K562 (cell line): ENCODE measurements around the gene NKD1. TPM values are rescaled to one million over a fixed set of nuclear protein-coding genes. Genes with fewer than 3 reads are reported as not detected.

Experiments used
- ATAC-seq: fragments of 200-7000 bp; cut with Tn5 transposase; 3 replicates; pipeline ENCODE4 v1.9.1; 2020; ENCODE audit warnings: moderate library complexity
- BruUV-seq: library from RNA; stranded (reverse); fragments of 400-500 nt; replicated peaks from 2 replicates; lab custom pipeline; 2021; lab: Mats Ljungman, UMichigan
- CTCF ChIA-PET: fragments of 300-600 bp; formaldehyde crosslinking; extraction: SDS; loops from one replicate; lab custom pipeline; 2021; ENCODE audit warnings: low intra/inter-chr PET ratio; lab: Yijun Ruan, JAX
- POLR2A ChIA-PET: fragments of 300-600, 350-650 bp; sonication (Branson Sonifier 250); formaldehyde crosslinking; extraction: SDS; loops from one replicate; lab custom pipeline; 2021; ENCODE audit warnings: antibody characterized with exemption, inconsistent platforms; lab: Yijun Ruan, JAX
- DNase-seq, 4 experiments: peaks; one replicate each; pipeline versions ENCODE4 v3.0.0 to v3.0.0-alpha.2; 2011 to 2018; ENCODE audit warnings: low spot score in 3 of 4, mixed read lengths in 3 of 4; ENCODE audit errors: extremely low read depth in 1 of 4
- FAIRE-seq: peaks from 2 replicates; lab custom pipeline; 2011; peaks lifted over from hg19 to GRCh38; lab: Jason Lieb, UNC
- H2AFZ ChIP-seq: 2 replicates; pipeline ENCODE4 v1.6.0; 2011; ENCODE audit warnings: low read depth, low read length, control low read depth, inconsistent platforms
- H3K27ac ChIP-seq: fragments of 200-600 bp; 3 replicates; pipeline ENCODE4 v1.8.0; 2011; ENCODE audit warnings: low read depth, mild to moderate bottlenecking, control low read depth, inconsistent platforms, low read length, moderate library complexity, mixed read lengths; ENCODE audit errors: extremely low read depth
- H3K27me3 ChIP-seq, 2 experiments: fragments of 300-600 bp in 1 of 2; 2 replicates in 1 of 2; 3 replicates in 1 of 2; pipeline versions ENCODE4 v1.6.0 to v1.8.0; 2011; ENCODE audit warnings: inconsistent platforms in 2 of 2, low read length in 2 of 2, mild to moderate bottlenecking in 1 of 2, mixed read lengths in 1 of 2, moderate library complexity in 1 of 2; ENCODE audit not compliant: control insufficient read depth in 2 of 2, insufficient read depth in 2 of 2
- H3K36me3 ChIP-seq: fragments of 300-600 bp; 3 replicates; pipeline ENCODE4 v1.8.0; 2011; ENCODE audit warnings: mild to moderate bottlenecking, low read length, inconsistent platforms; ENCODE audit not compliant: control insufficient read depth, insufficient read depth
- H3K4me1 ChIP-seq, 2 experiments: fragments of 200-600 bp in 1 of 2; replicated peaks in 1 of 2; 2 replicates in 1 of 2; 3 replicates in 1 of 2; pipeline versions ENCODE4 v1.5.1 to v1.8.0; 2011; ENCODE audit warnings: inconsistent platforms in 2 of 2, low read length in 2 of 2, mild to moderate bottlenecking in 1 of 2, mixed read lengths in 1 of 2, moderate library complexity in 1 of 2; ENCODE audit not compliant: control insufficient read depth in 2 of 2, insufficient read depth in 2 of 2
- H3K4me2 ChIP-seq: 2 replicates; pipeline ENCODE4 v1.6.1; 2011; ENCODE audit warnings: low read length, control low read depth, inconsistent platforms, mixed read lengths; ENCODE audit not compliant: insufficient read depth
- H3K4me3 ChIP-seq: fragments of 200-600 bp; sonication (generic), shearing (Covaris generic); 2 replicates; pipeline ENCODE4 v1.5.1; 2016; ENCODE audit warnings: control low read depth, inconsistent platforms
- H3K79me2 ChIP-seq: fragments of 200-600 bp; 3 replicates; pipeline ENCODE4 v1.8.0; 2011; ENCODE audit warnings: low read length, inconsistent platforms; ENCODE audit not compliant: control insufficient read depth, insufficient read depth
- H3K9ac ChIP-seq, 2 experiments: 2 replicates each; pipeline versions ENCODE4 v1.6.0 to v1.6.1; 2011; ENCODE audit warnings: low read depth in 2 of 2, low read length in 2 of 2, control low read depth in 1 of 2, inconsistent platforms in 1 of 2, mild to moderate bottlenecking in 1 of 2, mixed read lengths in 1 of 2; ENCODE audit not compliant: insufficient read depth in 1 of 2
- H3K9me1 ChIP-seq: one replicate; pipeline ENCODE4 v1.6.0; 2011; ENCODE audit warnings: inconsistent platforms, mild to moderate bottlenecking, low read length, moderate library complexity; ENCODE audit not compliant: control insufficient read depth, insufficient read depth
- H3K9me3 ChIP-seq: replicated peaks from 2 replicates; pipeline ENCODE4 v1.5.1; 2011; ENCODE audit warnings: low read depth, low read length, inconsistent platforms; ENCODE audit not compliant: control insufficient read depth, insufficient read depth
- H4K20me1 ChIP-seq: replicated peaks from 2 replicates; pipeline ENCODE4 v1.6.1; 2011; ENCODE audit warnings: low read length, inconsistent platforms, mixed read lengths; ENCODE audit not compliant: control insufficient read depth, insufficient read depth
- FIP1L1 ChIP-seq: fragments of 200-400 bp; formaldehyde crosslinking; IDR thresholded peaks from 2 replicates; pipeline ENCODE4 v1.6.1; 2018; ENCODE audit warnings: mild to moderate bottlenecking, low read depth, low read length; ENCODE audit not compliant: poor library complexity, severe bottlenecking
- NFYB ChIP-seq: IDR thresholded peaks from 2 replicates; pipeline ENCODE4 v1.6.1; 2011; ENCODE audit warnings: mild to moderate bottlenecking, moderate library complexity; ENCODE audit not compliant: insufficient read length; ENCODE audit errors: extremely low read depth
- SRF ChIP-seq, 2 experiments: fragments of 250-450, 450-650 bp in 1 of 2; sonication (Bioruptor Pico) in 1 of 2; sonication (generic) in 1 of 2; formaldehyde crosslinking; IDR thresholded peaks; 2 replicates each; pipeline versions ENCODE4 v1.5.0 to v1.5.1; 2020 to 2022; ENCODE audit warnings: mild to moderate bottlenecking in 1 of 2, missing genetic modification reagents in 1 of 2
- TAF1 ChIP-seq: IDR thresholded peaks from 2 replicates; pipeline ENCODE4 v1.6.1; 2011; ENCODE audit warnings: mild to moderate bottlenecking, low read length, moderate library complexity; ENCODE audit not compliant: insufficient read depth, control insufficient read depth, severe bottlenecking; ENCODE audit errors: extremely low read depth
- WGBS: fragments of 100-300 bp; shearing (Covaris generic); methylation state at CpG from one replicate; pipeline ENCODE4 v1.1.6; 2016; ENCODE audit warnings: low coverage, mixed read lengths; ENCODE audit not compliant: insufficient coverage; ENCODE audit errors: missing lambda C conversion rate; 5-methylcytosine and 5-hydroxymethylcytosine counted together
- in situ Hi-C: fragments of 300-500 bp; cut with MboI; formaldehyde crosslinking; loops from 4 replicates; pipeline ENCODE4 v1.15.0; 2018; ENCODE audit warnings: inconsistent platforms, mixed read lengths
- intact Hi-C: fragments of 100-400 bp; cut with micrococcal nuclease; formaldehyde crosslinking; loops from 2 replicates; pipeline ENCODE4 v1.14.2; 2022
- polyA plus RNA-seq, 8 experiments: library from polyadenylated mRNA; depleted of rRNA in 4 of 8; stranded (reverse) in 5 of 8; unstranded in 3 of 8; fragments of >200 nt; fragmentation: Nextera tagmentation in 2 of 8; fragmentation: Illumina TruSeq in 1 of 8; extraction: Ambion mirVana in 2 of 8; extraction: Trizol in 1 of 8; gene quantifications; 2 replicates each; pipeline versions ENCODE4 v1.2.1 to v1.2.3, GENCODE V29; 2011 to 2014; ENCODE audit warnings: inconsistent platforms in 1 of 8, missing spikeins in 1 of 8
- total RNA-seq, 7 experiments: library from RNA; depleted of rRNA in 6 of 7; stranded (reverse); fragments of >200 nt in 6 of 7; fragmentation: Illumina TruSeq in 2 of 7; extraction: Trizol in 2 of 7; gene quantifications; 2 replicates each; pipeline versions ENCODE4 v1.2.1 to v1.2.3, GENCODE V29; 2011 to 2021; ENCODE audit warnings: low replicate concordance in 1 of 7
- TF ChIP-seq, protein P1 (sequence below): sonication (generic); formaldehyde crosslinking; IDR thresholded peaks from 2 replicates; pipeline ENCODE4 v1.8.0; 2022; ENCODE audit warnings: mild to moderate bottlenecking, missing genetic modification reagents, borderline replicate concordance

NKD1 gene
- total and polyA plus RNA-seq, 9 of the 15 experiments (the other 6 are each of a cell fraction or from before 2014, with no cell fraction given): under 0.01 to 0.24 (median 0.04) TPM; not detected in 2

DNA sequence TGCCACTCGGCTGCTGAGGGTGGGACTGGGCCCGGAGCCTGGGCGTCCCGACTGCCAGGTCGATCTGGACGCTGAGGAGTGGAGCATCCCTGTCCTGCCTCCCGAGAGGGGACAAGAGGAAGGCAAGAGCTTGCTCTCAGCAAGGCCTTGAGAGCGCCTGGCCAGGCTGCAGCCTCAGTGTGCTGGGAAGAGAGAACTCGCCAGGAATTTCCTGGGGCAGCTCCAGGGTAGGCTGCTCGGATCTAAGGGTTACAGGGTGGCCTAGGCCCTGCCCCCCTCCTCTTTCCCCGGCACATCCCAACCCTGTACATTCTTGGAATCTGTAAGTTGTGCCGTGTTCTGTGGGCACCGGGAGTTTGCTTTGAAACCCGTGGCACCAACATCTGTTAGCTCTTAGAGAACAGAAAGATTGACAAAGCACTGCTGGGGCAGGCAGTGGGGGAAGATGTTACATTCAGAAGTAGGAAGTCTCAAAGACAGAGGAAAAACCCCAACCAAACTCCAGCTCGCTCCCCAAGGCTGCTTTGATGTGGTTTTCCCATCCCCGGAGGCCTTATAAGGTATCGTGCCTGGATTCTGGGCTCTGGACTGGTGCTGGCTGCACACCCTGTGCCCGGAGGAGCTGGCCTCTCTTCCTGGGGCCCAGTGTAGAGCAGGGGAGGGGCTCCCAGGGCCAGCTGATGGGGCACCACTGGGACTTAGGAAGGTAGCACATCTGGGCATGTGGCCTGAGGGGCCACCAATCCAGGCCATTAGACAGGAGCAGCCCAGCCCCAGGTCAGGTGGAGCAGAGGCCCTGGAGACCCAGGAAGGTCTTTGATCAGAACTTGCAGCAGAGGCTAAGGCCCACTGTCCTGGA is 55.2 kb downstream of the NKD1 start:
- Histone ChIP-seq H3K9ac (no peak overlapping the region), H3K4me3 (no peak overlapping the region), H4K20me1 (0 out of 2 replicates have a peak, but pooled peaks cover 5% of the 10 kb centered on the region), H3K36me3 (no peaks in the 10 kb centered on the region), H3K9me3 (no peaks in the 10 kb centered on the region), H3K9me1 (no peaks in the 10 kb centered on the region), H3K4me2 (no peak overlapping the region), H3K27ac (no peak overlapping the region), H3K27me3 (peaks cover 19 to 81% of the 10 kb centered on the region in 2 experiments), H3K4me1 (no peaks in the 10 kb centered on the region; a peak in 1 of 5 replicates), H3K79me2 (no peaks in the 10 kb centered on the region), H2AFZ (no peak overlapping the region)
- no TSS peak for BruUV-seq
- TF ChIP-seq TAF1 (no peak), FIP1L1 (no peak), NFYB (no peak), SRF (CRISPR knock-in tag; IDR thresholded peaks at IDR 0.05) (no peak)
- TF ChIP-seq, protein P1, sequence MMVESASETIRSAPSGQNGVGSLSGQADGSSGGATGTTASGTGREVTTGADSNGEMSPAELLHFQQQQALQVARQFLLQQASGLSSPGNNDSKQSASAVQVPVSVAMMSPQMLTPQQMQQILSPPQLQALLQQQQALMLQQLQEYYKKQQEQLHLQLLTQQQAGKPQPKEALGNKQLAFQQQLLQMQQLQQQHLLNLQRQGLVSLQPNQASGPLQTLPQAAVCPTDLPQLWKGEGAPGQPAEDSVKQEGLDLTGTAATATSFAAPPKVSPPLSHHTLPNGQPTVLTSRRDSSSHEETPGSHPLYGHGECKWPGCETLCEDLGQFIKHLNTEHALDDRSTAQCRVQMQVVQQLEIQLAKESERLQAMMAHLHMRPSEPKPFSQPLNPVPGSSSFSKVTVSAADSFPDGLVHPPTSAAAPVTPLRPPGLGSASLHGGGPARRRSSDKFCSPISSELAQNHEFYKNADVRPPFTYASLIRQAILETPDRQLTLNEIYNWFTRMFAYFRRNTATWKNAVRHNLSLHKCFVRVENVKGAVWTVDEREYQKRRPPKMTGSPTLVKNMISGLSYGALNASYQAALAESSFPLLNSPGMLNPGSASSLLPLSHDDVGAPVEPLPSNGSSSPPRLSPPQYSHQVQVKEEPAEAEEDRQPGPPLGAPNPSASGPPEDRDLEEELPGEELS (CRISPR knock-in tag): no peak
- FAIRE-seq: no peak
- in situ Hi-C loops: no loop called here
- DNase-seq: no peak
- 0% methylated on average over 18 of the region's 18 CpGs for WGBS
- no peak; the same call in 2 of the 3 replicates for ATAC-seq
- intact Hi-C loops: no loop called here
- POLR2A ChIA-PET: no interaction called here
- CTCF ChIA-PET: no interaction called here
